ENCODE measurements around the gene LIFR.
A peak's percentile ranks its signal among the peaks of the same experiment; 100 is the strongest.
"Not testable (repeated sequence)": the region's sequence is repeated elsewhere in the genome, so short reads cannot be mapped to it uniquely, and the experiment has no call there.

The LIFR gene

DNA sequence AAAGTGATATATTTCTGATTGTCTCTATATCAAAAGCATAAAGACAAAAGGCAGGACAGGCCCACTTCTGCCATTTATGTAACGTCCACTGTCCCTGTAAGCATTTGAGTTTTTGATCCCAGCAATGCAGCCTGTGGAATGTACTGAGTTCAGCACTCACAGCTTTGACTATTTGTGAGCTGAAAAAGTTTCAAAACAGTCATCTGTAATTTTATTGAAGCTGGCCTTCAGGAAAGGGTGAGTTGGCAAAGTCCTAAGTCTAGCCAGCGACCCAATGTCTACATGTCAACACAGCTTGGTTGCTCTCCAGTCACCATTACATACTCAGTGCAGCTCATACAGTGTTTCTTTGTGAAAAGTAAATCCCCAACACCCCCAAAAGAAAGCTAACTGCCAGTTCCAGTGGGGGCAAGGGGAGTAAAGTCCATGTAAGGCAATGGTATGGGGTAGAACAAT lies 9.7 kb downstream of the LIFR start:
- DNase-seq = no peak

DNA sequence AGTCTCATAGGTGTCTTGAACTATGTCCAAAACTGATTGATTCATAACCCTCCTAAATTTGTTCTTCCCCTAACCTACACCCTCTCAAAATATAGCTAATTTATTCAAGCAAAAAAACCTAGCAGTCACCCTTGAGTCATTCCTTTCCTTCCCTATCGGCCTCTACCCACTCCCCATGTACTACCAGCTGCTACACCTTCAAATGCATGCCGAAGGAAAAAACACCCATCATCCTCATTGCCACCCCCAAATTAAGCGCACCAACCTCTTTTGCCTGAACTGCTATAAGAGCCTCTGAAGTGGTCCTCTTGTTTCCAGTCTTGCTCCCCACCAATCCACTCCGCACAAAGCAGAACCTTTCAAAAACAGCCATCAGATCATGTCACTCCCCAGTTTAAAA lies 12.6 kb downstream of the LIFR start:
- DNase-seq = no peak

DNA sequence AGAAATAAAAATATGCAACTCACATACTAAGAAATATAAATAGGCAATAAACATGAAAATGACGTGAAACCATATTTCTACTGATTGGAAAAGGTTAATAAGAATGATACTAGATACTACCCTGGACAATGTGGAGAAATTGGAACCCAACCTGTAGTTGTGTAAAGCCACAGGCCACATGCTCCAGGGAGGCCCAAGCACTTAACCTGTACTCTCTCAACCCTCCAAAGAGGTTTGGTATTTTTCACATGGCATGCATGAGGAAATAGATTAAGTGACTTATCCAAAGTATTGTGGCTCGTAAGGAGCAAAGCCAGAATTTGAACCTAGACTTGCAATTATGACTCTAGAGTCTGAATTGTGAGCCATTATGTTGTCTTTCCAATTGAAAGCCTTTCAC lies 13.4 kb downstream of the LIFR start:
- DNase-seq = no peak

DNA sequence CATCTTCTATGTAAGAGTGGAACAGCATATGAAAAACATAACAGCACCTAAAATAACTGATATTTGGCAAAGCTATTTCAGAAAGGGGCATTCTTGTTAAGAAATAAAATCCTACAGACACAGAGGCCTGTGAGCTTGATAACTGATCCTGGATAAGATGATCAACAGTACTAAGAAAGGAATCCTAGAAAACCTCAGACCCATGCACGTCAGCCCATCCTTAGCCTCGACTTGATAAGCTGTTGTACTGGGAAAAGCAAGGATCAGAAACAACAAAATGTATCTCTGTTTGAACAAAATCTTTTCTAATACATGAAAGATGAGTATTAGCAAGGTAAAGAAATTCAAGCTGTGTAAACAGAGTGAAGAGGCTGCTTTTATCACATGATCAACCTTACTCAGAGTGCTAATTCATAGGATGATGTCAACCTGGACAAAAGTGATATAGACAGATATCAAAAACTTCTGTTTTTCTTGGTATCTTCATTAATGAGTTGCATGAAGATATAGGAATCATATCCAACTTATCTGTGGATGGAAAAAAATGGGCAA lies 15.2 kb downstream of the LIFR start:
- DNase-seq = peak; percentile 21 to 61

DNA sequence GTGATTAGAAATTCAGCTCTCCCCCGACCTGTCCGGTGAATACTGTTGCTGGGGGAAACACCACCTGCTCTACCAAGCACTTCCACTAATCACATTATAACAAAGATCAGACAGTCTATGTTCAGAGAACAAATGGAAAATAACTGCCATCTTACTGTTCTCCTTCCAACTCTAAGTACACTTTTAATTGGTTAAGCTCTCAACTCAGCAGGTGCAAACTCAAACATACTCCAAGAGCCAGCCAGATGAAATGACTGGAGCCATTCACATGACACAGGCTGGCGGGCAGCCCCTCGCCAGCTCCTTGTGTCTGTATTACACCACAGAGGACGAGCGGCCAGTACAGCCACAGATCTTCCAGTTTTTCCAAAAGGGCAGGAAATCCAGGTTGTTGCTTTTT lies 16.1 kb downstream of the LIFR start:
- DNase-seq = peak; percentile 21 to 44

DNA sequence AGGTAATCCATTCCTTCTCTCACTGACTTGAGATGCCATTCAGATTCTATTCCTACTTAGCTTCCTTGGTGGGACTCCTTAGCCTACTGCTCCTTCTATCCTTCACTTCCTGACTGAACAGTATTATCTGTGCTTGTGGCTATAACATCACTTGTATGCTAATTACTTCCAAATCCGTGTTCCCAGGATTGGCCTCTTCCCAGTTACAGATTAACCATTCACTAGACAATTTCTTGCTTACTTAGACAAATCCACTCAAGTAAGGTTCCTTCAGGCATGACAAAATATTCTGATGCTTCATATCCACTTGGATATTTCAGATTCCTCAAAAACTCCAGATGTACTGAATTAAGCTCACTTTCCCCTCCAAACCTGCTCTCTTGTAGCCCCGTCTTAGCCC lies 18.3 kb downstream of the LIFR start:
- DNase-seq = no peak

DNA sequence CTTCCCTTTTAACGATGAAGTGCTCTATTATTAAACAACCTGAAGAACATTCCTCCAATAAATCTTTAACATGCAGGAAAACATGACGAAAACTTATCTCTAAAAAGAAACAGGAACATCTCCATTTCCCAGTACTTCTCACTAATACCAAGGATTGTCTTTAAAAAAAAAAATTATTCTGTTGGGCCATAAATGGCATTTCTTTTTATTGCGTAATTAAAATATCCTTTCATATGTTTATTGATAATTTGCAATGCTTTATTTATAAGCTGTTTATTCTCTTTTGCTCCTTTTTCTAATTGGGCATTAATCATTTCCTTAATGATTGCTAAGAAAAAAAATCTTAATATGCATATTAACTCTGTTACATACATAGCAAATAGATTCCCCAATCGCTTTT lies 18.9 kb downstream of the LIFR start:
- no peak for DNase-seq

DNA sequence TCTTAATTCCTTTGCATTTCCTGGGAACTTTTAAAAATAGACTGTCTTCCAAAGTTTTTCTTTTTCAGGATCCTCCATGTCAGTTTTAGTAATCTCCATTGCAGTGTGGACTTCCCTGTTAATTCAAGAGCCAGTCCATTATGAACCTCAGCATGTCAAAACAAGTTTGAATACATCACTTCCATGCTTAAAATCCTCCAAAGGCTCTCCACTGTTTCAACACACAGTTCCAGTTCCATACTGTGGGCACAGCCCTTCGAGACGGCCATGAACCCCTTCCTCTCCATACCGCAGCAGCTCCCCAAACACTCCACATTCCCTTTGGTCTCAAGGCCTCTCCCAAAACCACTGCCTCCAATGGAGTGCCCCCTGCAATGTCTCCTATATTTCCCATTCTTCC lies 19.5 kb downstream of the LIFR start:
- no peak for DNase-seq

DNA sequence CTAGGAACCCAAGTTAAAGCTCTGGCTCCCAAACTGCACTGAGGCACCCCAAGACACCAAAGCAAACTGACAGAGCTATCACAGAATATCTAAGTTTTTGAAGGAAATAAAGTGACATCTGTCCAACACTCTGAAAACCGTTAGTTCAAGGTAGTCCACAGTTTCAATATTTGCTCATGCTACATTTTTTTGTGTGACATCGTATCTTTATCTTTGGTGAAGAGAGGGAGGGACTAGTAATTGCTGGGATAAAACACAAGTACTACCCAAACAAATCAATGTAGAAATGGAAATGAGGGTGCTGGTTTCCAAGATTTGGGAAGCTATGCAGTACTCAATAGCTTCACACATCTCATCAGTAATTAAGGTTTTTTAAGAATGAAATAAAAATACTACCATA lies 20.6 kb downstream of the LIFR start:
- no peak for DNase-seq

DNA sequence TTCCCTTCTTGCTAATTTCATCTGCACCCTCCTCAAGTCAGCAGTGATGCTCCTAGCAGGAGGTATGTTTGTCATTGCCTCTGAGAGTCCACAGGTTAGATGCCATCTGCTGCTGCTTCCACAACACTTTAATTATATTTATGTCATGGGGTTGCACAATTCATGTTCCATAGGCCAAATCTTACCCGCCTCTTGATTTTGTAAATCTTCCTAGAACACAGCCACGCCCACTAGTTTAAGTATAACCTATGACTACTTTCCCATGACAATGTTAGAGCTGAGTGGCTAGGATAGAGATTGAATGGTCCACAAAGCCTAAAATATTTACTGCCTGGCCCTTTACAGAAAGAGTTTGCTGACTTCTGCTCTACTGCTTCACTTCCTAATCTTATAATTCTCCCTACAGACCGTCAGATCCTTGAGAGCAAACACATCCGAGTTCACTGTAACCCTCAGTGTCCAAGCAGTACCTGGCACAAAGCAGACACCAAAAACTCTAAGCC lies 21.1 kb downstream of the LIFR start:
- no peak for DNase-seq

DNA sequence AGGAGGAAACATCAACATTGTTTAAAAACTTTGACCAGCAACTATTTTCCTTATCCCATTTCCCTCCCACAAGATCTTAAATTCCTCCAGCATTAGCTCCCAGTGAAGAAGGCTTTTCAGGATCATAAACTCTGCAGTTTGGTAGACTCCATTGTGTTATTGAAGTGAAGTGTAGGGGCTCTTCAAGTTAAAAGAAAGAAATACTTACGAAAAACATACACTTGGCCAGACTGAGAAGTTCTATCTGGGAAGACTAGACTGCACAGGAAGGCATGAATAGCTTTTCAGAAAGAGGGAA lies 22.3 kb downstream of the LIFR start:
- DNase-seq = no peak

DNA sequence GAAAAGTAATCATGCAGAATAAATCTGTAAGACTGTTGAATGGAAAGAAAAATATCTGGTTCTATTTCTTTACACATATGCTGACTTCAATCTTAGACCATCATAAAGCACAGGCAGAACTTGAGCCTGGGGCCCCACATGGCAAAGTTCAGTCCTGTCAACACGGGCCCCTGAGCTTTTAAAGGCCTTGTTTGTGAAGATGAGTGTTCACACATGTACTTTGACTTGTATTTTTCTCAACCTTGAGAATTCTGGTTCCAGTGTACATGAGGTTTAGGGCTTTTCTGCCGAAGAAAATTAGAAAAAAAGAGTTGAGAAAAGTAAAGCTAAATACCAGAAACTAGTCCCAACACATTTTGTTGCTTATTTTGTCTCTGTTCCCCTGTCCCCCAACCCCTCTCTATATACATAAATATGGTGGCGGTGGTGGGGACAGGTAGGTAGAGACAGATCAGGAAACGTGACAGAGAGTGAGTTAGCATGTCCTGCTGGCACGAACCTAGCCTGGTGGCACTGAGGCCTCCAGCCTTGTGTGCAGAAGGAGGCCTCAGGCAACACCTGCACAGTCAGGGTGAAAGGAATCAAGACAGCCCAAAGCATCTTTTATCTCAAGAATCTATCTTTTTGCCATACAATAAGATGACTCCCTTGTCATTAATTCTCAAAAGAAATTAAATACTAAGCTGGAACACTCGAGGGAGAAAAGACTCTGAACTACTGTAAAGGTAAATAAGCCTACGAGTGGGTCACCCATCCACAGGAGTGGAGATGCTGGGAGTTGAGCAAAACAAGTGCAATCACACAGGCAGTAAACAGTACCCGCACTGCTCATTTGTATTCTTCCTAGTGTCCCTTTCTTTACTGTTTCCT lies 22.9 kb downstream of the LIFR start:
- no peak for DNase-seq

DNA sequence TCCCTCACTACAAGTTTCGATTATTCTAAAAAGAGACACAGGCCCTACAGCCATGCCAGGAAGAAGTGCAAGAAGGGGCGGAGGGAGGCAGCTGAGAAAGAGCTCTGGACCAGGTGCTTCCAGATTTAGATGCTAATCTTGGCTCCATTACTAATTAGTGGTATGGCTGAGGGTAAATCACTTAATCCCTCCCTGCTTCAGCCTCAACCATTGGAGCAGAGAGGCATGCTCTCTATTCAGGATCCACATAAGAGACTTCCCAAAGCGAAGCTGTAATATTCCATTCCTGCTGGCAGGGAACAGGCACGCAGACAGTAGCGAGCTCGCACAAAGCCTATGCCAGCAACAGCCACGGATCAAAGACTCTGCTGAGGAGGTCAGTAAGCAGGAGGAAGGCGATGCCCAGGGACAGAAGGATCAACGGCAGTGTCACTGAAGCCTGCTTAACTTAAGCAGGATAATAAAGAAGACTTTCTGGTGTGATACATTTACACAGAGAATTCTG lies 24.2 kb downstream of the LIFR start:
- no peak for DNase-seq

DNA sequence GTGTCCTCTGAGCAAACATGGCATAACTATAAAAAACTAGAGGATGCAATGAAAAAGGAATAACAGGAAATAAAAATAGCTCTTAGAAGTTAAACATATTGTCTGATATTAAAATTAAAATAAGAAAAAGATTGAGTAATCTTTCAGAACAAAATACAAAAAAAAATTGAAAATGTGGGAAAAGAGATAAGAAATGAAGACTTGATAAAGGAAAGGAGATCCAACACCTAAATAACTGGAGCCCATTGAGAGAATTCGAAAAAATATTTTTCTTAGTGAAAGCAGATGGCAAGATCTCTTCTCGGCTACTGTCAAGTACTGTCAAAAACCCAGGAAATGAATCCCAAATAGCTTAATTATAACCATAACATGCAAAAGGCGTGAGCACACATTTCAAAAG lies 24.9 kb downstream of the LIFR start:
- no peak for DNase-seq

DNA sequence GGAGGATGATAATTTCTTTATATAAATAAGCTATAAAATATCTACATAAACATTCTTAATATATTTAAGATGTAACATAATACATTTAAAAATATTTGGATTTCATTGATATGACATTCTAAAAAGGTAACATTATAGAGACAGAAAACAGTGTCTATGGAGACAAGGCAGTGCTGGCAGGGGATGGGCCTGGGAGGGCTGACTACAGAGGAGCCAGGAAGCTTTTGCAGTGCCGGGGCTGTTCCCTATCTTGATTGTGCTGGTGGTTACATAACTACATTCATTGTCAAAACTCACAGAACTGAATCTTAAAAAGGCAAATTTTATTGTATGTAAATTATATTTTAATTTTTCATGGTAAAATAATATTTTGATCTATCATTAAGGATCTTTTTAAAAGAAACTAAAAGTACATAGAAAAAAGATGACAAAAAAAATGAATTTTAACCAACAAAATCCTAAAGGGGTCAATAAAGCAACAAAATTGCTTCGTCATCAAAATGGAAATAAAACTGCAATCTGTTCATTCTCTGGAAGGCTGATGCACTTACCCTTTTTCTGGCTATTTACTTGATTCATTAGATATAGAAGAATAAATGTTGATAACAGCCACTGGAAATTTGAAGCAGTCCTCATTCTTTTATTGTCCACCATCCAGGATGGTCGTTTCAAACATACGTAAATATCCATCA lies 26.3 kb downstream of the LIFR start:
- DNase-seq = no peak

DNA sequence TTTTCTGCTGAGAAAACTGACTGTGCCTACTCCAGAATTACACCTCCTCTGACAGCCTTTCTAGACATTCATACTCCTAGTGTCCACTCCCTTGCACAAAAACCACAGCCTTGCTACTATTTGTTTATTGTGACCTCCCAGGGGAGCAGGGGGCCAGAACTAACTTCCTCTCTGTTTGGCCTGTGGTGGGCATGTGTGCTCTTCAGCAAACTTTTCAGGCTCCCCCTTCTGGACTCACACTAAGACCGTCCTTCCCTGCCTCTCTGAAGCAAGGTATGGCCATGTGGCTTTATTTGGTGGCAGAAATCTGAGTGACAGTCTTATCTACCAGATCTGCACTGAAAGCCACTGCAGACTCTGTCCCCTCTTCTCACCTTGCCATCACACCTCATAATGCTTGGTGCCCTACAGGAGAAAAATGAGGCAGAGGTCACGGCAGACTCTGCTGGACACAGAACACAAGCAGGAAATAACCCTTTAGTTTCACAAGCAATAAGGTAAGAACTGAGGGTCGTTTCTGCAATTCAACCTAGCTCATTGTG lies 28.2 kb downstream of the LIFR start:
- DNase-seq = no peak

DNA sequence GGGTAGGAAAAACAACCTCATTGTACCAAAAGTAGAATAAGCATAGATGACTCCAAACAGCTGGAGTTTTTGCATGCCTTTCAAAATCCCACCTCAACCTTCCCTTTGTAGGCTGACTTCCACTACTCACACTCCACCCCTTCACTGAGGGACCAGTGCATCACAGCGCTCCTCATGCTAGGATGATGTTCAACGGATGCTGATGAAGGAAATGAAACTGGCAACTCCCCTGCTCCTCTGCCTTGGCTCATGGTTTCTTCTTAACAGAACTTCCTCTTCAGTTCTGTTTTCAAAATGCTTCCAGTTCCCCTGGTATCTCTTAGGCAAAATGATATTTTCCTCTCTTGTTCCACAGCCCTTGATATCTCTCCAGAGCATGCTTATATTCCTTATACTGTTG lies 29.0 kb downstream of the LIFR start:
- DNase-seq = no peak

DNA sequence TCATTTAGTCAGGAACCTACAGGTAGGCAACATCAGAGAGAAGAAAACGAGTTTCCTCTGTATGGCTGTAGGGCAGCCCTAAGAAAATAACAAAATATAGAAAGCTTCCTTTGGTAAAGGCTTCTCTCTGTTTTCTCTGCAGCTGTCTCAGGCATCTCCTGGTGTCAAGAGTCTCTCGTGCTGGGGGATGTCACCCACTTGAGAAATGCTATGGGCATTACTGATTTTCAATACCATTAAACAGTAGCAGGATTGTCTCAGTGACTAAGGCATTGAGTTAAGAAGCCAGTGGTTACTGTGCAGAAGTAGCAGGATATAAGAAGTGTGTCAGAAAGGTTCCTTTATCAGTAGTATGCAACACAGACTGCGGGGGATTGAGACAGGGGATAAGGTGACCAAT lies 32.4 kb downstream of the LIFR start:
- DNase-seq = no peak

DNA sequence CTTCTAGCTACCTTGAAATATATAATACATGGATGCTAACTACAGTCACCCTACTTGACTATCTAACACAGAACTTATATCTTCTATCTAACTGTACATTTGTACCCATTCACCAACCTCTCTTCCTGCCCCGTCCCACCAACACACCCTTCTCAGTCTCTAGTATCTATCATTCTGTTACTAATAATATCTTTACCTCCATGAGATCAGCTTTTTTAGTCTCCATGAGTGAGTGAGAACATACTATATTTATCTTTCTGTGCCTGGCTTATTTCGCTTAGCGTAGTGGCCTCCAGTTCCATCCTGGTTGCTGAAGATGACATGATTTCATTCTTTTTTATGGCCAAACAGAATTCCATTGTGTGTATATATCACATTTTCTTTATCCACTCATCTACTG lies 37.0 kb downstream of the LIFR start:
- DNase-seq = no peak

DNA sequence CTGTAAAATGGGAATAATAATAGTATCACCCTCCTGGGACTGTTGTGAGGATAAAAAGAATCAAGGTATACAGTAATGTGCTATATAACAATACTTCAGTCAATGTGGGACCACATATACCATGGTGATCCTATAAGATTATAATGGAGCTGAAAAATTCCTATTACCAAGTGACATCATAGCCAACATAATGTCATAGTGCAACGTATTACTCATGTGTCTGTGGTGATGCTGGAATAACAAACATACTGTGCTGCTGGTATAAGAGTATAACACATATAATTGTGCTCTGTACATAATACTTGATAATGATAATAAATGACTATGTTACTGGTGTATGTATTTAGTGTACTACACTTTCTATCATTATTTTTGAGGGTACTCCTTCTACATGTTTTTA lies 38.1 kb downstream of the LIFR start:
- DNase-seq = no peak

DNA sequence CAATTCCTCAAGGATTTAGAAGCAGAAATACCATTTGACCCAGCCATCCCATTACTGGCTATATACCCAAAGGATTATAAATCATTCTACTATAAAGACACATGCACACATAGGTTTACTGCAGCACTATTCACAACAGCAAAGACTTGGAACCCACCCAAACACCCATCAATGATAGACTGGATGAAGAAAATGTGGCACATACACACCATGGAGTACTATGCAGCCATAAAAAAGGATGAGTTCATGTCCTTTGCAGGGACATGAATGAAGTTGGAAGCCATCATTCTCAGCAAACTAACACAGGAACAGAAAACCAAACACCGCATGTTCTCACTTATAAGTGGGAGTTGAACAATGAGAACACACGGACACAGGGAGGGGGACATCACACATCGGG lies 39.8 kb downstream of the LIFR start:
- DNase-seq = not testable (repeated sequence)

DNA sequence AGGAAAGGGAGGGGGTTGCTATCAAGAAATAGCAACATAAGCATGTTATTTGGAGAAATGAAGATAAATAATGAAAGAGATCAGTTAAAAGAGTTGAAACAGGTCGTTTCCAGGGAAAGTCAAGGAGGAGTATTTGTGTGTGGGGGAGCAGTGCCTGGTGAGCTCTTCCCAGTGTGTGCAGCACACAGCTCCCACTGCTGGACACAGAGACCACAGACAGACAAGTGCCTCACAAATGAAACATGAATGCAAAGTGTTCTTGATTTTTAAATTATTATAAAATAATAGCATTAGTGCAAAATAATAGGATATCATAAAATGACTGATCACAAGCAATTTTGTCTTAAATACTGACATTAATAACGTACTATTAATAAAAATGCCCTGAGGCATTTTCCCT lies 40.8 kb downstream of the LIFR start:
- DNase-seq = no peak

DNA sequence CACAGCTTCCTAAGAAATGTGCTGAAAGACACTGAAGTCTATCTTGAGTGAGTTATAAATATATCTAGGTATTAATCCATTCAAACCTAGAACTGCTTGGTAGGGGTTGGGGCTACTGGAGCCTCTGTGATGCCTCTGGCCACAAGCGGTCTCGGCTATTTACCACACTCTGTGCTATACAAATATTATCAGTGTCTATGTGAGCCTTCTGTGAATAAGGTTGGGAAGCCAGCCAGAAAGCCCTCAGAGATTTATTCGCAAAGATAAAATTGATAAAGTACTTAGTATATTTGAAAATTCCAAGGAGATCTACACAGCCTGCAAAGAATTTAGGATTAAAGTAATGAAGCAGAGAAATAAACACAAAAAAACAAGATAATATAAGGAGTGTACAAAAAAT lies 41.4 kb downstream of the LIFR start:
- no peak for DNase-seq

DNA sequence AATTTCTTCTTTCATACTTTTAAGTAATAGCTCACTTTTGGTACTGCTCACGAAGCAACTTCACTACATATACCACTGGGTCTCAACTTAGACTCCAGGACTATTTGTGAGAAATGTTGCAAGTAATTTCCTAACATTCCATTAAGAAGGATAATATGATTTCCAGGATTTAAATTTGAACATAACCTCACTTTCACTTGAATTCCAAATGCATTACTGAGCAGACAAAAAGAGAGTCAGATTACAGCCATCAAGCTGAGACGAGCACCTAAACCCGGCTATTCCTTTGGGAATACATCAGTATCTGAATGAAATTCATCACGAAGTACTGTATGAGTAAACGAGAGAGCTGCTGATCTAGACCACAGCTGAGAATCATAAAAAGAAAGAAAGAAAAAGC lies 47.3 kb downstream of the LIFR start:
- no peak for DNase-seq

Measured in NCI-H1930 (cell line).